ENCODE data around the gene GTF2B. TPM values are rescaled to one million over a fixed set of nuclear protein-coding genes. Genes with fewer than 3 reads are reported as not detected.

GTF2B gene
- total and polyA plus RNA-seq, 9 of the 15 experiments (the other 6 are each of a cell fraction or from before 2014, with no cell fraction given): 34.5 to 113 (median 66.0) TPM

GRCh38 chr1:88891318-88891950 is at the start of gene GTF2B (continued):
- peak; percentile 76 for TF ChIP-seq MGA (IDR thresholded peaks at IDR 0.05)
- 0 out of 2 replicates have a peak, but pooled peaks have one; percentile 29 for TF ChIP-seq ETV1 (tag; conservative IDR thresholded peaks at IDR 0.05; ENCODE audit: low read depth)
- peak; percentile 20 to 73; a peak in 2 of 4 replicates for TF ChIP-seq UBTF (IDR thresholded peaks at IDR 0.05; ENCODE audit: borderline replicate concordance in 1 of 2, low read depth in 2 of 2, low read length in 2 of 2)
- TF ChIP-seq RBM14 (IDR thresholded peaks at IDR 0.05; ENCODE audit: borderline replicate concordance, insufficient read depth, low read depth, low read length): 0 out of 2 replicates have a peak, but pooled peaks have one; percentile 79
- TF ChIP-seq STAT5A (IDR thresholded peaks at IDR 0.05; ENCODE audit: borderline replicate concordance, low read length): peak; percentile 13; the same call in 1 of the 2 replicates
- TF ChIP-seq CBFB (CRISPR knock-in tag; IDR thresholded peaks at IDR 0.05): no peak
- peak; percentile 66; the same call in 1 of the 2 replicates for TF ChIP-seq ESRRA (IDR thresholded peaks at IDR 0.05; ENCODE audit: borderline replicate concordance, low read depth)
- no peak for TF ChIP-seq MCM5 (IDR thresholded peaks at IDR 0.05; ENCODE audit: low read depth)
- peak; percentile 88 for TF ChIP-seq GTF2A2 (tag; IDR thresholded peaks at IDR 0.05)
- no peak for TF ChIP-seq PTTG1 (tag; IDR thresholded peaks at IDR 0.05; ENCODE audit: low read depth)
- peak; percentile 52; the same call in 1 of the 2 replicates for TF ChIP-seq FOSL1 (tag; conservative IDR thresholded peaks at IDR 0.05)
- TF ChIP-seq PHF8 (IDR thresholded peaks at IDR 0.05; ENCODE audit: borderline replicate concordance, low read length): peak; percentile 98; the same call in 1 of the 2 replicates
- no peak for TF ChIP-seq HSF4 (CRISPR knock-in tag; IDR thresholded peaks at IDR 0.05; ENCODE audit: borderline replicate concordance)

Measured in K562 (cell line).